GM21526 (cell line): ENCODE results near the gene ABHD17A.
"Not testable (repeated sequence)": the region's sequence is repeated elsewhere in the genome, so short reads cannot be mapped to it uniquely, and the experiment has no call there.

Source experiments
- ATAC-seq: cut with Tn5 transposase; IDR thresholded peaks from one replicate; pipeline ENCODE4 v1.9.1; 2021; ENCODE audit warnings: moderate library complexity; ENCODE audit not compliant: unreplicated experiment, low FRiP score

Gene ABHD17A

DNA sequence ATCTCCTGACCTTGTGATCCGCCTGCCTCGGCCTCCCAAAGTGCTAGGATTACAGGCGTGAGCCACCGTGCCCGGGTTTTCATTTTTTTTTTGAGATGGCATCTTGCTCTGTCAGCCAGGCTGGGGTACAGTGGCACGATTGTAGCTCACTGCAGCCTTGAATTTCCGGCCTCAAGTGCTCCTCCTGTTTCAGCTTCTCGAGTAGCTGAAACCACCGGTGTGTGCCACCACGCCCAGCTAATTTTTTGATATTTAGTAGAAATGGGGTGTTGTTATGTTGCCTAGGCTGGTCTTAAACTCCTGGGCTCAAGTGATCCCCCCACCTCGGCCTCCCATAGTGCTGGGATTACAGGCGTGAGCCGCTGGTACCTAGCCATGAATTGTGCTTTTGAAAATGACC is 25.8 kb upstream of the ABHD17A start:
- no peak for ATAC-seq

DNA sequence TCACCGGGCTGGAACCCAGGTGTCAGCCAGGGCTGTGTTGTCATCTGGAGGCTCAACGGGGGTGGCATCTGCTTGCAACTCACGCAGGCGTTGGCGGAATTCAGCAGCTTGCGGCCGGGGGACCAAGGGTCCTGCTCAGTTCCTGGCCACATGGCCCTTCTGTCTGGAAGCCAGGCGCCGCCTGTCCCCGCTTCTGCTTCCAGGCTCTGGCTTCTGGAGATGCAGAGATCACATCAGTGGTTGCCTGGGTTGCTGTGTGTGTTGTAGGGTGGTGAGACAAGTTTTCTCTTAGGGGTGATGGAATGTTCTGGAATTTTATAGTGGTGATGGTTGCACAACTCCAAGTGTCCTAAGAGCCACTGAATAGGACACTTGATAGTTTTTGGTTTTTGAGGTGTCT is 24.9 kb upstream of the ABHD17A start:
- ATAC-seq: no peak

GRCh38 chr19:1909761-1910080 is 24.4 kb upstream of the ABHD17A start:
- ATAC-seq: no peak

DNA sequence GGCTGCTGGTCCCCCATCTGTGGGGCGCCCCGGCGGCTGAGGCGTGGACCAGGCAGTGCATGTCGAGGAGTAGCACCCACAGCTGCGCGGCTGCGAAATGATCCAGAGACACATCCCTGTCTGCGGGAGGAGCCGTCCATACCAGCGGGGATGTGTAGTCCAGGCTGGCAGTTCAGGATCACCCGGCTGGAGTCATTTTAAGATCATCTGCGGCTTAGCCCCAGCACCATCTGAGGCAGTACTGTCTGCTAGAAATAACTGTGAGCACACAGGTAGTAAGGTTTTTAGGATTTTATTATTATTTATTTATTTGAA is 23.0 kb upstream of the ABHD17A start:
- ATAC-seq: no peak

GRCh38 chr19:1907563-1908363 is 22.5 kb upstream of the ABHD17A start:
- ATAC-seq: no peak

DNA sequence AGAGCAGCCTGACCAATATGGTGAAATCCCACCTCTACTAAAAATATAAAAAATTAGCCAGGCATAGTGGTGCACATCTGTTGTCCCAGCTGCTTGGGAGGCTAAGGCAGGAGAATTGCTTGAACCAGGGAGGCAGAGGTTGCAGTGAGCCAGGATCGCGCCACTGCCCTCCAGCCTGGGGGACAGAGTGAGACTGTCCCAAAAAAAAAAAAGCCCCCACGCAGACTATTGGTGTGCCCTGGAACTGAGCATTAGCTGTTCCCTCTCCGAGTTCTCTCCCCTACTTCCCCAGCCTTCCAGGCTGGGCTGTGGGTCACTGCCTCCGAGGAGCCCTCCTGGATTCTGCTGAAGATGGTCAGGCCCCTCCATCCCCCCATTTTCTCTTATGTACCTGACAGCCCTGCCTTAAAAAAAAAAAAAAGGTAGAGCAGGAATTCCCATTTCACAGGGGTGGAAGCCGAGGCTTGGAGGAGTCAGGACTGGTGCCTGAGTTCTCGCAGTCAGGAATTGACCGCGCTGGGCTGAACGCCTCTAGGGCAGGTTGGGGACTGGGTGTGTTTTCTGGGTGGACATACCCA is 21.8 kb upstream of the ABHD17A start:
- no peak for ATAC-seq

DNA sequence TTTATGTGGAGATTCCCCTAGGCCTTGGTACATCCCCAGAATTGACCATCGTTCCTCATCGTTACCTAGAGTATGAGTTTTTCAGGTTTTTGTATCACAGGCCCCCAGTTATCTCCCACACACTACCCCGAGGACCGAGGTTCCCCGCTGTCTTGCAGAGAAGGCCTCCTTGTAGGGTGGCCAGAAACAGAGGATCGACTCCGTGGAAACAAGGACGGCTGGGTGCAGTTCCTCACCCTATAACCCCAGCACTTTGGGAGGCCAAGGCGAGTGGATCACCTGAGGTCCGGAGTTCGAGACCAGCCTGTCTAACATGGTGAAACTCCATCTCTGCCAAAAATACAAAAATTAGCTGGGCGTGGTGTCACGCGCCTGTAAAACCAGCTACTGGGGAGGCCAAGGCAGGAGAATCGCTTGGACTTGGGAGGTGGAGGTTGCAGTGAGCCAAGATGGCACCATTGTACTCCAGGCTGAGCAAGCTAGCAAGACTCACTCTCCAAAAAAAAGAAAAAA is 20.6 kb upstream of the ABHD17A start:
- ATAC-seq: no peak

DNA sequence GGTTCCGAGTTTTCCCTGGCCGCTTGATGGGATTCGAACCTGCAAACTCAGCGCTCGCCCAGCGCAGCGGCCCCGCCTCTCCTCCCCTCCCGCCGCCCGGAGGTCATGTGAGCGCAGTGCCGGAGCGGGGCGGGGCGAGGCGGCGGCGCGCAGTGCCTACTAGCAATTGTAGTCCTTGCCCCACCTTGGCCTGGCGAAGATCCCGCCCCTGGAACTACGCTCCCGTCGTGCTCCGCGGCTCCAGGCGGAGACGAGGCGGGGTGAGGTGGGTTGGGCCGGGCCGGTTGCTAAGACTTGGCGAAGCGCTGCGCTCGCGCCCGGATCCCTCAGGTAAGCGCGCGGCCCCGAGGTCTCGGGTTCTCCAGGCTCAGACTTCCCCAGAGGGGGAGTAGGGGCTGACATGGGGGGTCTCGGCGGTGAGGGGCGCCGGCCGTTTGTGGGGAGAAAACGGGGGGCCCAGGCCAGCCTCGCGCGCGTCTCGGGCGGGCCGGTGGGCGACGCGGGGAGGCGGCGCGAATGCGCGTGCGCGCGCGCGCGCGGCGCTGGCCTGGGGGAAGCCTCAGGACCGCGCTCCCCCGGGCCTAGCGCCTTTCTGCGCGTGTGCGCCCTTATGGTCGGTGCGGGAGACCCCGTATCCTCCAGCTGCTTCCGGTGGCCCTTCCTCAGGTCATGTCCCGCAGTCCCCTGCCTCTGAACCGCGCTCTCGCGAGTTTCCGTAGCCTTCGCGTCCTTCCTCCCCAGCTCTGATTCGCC is 20.0 kb upstream of the ABHD17A start, which contains the start of the genes ADAT3 and SCAMP4:
Gene ADAT3 (plus strand): TSS at position 290 of the 753 bp plus-strand sequence. CDS start 6,649 bp downstream, outside the sequence.
Gene SCAMP4 (plus strand): TSS at position 290 of the 753 bp plus-strand sequence. CDS start 9,621 bp downstream, outside the sequence.
- peak; percentile 60 for ATAC-seq

- no peak for ATAC-seq
These were observed 19.5 kb upstream of the ABHD17A start for GRCh38 chr19:1904860-1905109.

DNA sequence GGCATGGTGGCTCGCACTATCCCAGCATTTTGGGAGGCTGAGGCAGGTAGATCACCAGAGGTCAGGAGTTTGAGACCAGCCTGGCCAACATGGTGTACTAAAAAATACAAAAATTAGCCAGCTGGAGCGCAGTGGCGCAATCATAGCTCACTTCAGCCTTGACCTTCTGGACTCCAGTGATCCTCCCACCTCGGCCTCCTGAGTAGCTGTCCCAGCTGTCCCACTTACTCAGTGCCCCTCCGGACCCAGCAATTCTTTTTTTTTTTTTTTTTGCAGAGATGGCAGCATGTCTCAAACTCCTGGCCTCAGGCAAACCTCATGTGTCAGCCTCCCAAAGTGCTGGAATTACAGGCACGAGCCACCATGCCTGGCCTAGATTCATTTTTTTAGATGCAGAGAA is 17.6 kb upstream of the ABHD17A start:
- ATAC-seq: no peak

- no peak for ATAC-seq
These were observed 16.7 kb upstream of the ABHD17A start for GRCh38 chr19:1901940-1902404.

DNA sequence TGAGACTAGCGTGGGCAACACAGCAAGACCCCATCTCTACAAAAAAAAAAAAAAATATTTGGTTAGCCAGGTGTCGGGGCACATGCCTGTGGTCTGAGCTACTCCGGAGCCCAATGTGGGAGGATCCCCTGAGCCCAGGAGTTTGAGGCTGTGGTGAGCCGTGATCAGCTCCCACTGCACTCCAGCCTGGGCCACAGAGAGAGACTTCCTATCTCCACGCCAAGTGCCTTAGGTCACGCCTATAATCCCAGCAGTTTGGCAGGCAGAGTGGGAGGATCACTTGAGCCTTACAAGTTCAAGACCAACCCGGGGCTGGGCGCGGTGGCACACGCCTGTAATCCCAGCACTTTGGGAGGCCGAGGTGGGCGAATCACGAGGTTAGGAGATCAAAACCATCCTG is 11.2 kb upstream of the ABHD17A start:
- no peak for ATAC-seq

DNA sequence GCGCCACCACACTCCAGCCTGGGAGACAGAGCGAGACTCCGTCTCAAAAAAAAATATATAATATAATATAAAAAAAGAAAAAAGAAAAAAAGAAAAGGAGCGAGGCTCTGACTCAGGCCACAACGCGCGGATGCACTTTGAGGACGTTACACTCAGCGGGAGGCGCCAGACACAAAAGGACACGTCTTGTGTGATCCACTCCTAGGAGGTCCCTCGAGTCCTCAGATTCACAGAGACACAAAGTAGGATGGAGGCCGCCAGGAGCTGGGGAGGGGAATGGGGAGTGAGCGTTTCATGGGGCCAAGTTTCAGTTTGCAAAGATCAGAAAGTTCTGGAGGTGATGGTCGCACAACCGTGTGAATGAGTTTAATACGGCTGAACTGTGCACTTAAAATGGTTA is 8.5 kb upstream of the ABHD17A start:
- ATAC-seq: no peak

DNA sequence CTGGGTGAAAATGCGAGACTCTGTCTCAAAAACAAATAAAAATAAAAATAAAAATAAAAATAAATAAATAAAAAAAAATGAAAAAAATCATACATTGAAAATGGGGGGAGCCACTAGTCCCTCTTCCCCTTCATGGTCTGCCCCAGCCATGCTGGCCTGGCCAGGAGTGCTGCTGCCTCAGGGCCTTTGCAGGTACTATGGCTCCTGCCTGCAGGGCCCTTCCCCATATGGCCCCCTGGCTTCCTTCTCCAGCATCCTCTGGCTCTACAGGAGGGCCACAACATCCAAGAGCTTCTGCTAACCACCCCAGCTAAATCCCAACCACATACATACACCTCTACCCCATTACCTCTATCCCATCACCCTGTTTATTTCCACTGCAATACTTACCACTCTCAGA is 4.6 kb upstream of the ABHD17A start:
- no peak for ATAC-seq

- ATAC-seq: no peak
These were observed 3.1 kb upstream of the ABHD17A start for GRCh38 chr19:1888385-1888784.

GRCh38 chr19:1886360-1886759 is 1.1 kb upstream of the ABHD17A start:
- not testable (repeated sequence) for ATAC-seq

DNA sequence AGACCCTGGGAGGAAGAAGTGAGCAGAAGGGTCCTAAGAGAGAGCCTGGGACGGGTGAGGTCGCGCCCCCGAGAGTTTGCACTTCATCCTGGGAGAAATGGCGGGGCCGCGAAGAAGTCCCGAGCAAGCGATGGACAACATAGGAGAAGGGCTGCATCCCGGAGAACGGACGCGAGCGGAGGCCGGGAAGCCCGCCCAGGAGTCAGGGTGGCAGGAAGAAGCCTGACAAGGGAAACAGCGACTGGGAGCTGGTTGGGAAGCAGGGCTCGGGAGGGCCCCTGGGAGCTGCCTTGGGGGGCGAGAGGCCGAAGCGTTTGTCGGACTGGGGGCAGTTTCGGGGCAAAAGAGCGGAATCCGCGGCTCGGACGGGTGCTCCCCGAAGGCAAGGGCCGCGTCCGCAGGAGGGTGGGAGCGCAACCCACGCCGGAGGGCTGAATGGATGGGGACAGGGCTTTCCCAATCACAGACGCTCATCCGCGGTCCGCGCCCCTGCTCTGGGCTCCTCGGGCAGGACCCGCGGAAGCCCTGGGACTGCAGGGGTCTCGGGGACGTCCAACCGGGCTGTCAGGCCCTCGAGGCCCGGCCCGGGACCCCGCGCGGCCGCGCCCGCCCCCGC is 469 bp downstream of the ABHD17A start:
- peak; percentile 7 for ATAC-seq

DNA sequence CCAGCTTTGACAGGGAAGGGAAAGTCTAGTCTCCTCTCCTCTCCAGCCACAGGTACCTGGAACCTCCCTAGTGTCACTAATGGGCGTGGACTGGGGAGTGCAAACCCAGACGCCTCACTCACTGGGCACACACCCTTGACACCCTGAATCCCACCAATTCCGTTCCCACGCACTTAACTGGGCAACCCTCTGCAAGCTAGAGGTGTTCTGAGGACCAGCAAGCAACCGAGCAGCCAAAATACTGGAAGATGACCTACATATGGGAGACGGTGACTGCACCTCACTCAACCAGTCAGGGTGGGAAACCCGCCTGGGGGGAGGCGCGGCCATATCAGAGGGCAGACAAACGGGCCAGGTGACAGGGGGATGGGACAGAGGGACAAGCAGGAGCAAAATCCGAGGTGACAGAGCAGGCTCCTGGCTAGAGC is 991 bp downstream of the ABHD17A start:
- no peak for ATAC-seq

- no peak for ATAC-seq
These were observed 1.5 kb downstream of the ABHD17A start for GRCh38 chr19:1883784-1884183.

- no peak for ATAC-seq
These were observed 2.3 kb downstream of the ABHD17A start for GRCh38 chr19:1882786-1883692.
